CMK (cell line): ENCODE data around the gene MBIP.

Experiments
- DNase-seq: peaks from one replicate; pipeline ENCODE4 v3.0.0-alpha.2; 2010; ENCODE audit warnings: low read depth

Gene MBIP

GRCh38 chr14:36264107-36264506 is 56.3 kb downstream of the MBIP start:
- DNase-seq: no peak

DNA sequence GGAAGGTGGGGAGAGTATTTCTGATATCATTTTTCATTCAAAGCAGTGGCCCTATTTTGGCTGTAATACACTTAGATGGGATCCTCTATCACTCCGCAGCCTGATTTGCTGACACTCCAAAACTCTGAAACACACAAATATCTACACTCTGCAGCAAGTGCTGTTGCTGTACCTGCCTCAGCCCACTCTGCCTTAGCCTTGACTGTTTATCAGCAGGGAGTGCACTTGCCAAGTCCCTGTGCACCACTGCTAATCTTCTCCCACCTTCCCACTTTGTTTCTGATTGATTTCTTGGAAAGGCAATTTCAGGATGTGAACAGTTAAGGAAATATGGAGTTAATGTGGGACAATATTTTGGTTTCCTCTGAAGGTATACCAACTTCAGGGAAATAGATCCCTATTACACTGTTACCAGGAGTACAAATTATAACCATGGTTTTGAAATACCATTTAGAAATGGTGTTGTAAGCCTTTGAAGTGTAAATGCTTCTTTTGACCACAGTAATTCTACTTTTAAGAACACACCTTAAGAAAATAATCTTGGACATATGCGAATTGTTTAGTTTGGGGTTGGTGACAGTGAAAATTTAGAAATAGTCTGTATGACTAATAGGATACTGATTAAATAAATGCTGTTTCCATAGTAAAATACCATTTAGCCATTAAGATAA is 59.3 kb downstream of the MBIP start:
- DNase-seq: no peak

DNA sequence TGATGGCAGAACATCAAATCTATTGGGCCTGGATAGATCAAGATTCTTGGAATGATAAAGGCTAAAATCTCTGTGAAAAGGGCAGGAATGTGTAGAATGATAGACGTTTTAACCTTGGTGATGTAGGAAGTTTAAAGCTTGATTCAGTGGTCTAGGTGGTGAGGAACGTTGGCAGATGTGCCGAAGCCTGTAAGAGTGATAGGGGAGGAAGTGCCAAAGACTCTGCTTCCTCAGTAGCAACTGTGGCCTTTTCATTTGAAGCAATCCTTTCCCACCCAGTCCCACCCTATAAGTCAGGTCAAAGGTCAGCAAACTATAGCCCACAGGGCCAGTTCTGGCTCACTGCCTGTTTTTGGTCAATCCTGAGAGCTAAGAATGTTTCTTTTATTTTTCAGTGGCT is 62.2 kb downstream of the MBIP start:
- DNase-seq: no peak

- DNase-seq: no peak
Observed at GRCh38 chr14:36256126-36256801, 64.2 kb downstream of the MBIP start.

- no peak for DNase-seq
Observed at GRCh38 chr14:36254020-36254624, 66.3 kb downstream of the MBIP start.
